Endothelial cell of umbilical vein (primary cell): ENCODE measurements around the gene KRTAP4-3. TPM values are rescaled to one million over a fixed set of nuclear protein-coding genes. Genes with fewer than 3 reads are reported as not detected.
"Not testable (repeated sequence)": the region's sequence is repeated elsewhere in the genome, so short reads cannot be mapped to it uniquely, and the experiment has no call there.

Source experiments
- BruUV-seq: library from RNA; stranded (reverse); fragments of 400-500 nt; replicated peaks from 2 replicates; lab custom pipeline; 2021; lab: Mats Ljungman, UMichigan
- CTCF ChIA-PET: fragments of 300-600, 350-600 bp; sonication (Branson Sonifier 250); formaldehyde crosslinking; loops from one replicate; lab custom pipeline; 2021; ENCODE audit warnings: antibody characterized with exemption, inconsistent platforms; lab: Charles Lee
- POLR2A ChIA-PET: fragments of 300-600, 350-600 bp; sonication (Branson Sonifier 250); formaldehyde crosslinking; loops from one replicate; lab custom pipeline; 2021; ENCODE audit warnings: antibody characterized with exemption, inconsistent platforms; lab: Charles Lee
- DNase-seq: peaks from one replicate; pipeline ENCODE4 v3.0.0-alpha.2; 2011; ENCODE audit warnings: low read depth, low spot score
- FAIRE-seq: peaks from 2 replicates; lab custom pipeline; 2011; peaks lifted over from hg19 to GRCh38; lab: Jason Lieb, UNC
- H2AFZ ChIP-seq: 2 replicates; pipeline ENCODE4 v1.6.0; 2012; ENCODE audit warnings: low read depth, low read length, control low read depth, inconsistent platforms
- H3K27ac ChIP-seq: 2 replicates; pipeline ENCODE4 v1.5.1; 2011; ENCODE audit warnings: low read depth, mild to moderate bottlenecking, control low read depth, low read length, moderate library complexity; ENCODE audit not compliant: insufficient read depth
- H3K27me3 ChIP-seq, 2 experiments: 2 replicates each; pipeline versions ENCODE4 v1.6.0 to v1.6.1; 2011; ENCODE audit warnings: low read length in 2 of 2, mixed read lengths in 1 of 2; ENCODE audit not compliant: control insufficient read depth in 2 of 2, insufficient read depth in 2 of 2
- H3K36me3 ChIP-seq, 2 experiments: 2 replicates in 1 of 2; 3 replicates in 1 of 2; pipeline ENCODE4 v1.5.1; 2011; ENCODE audit warnings: low read length in 2 of 2, mild to moderate bottlenecking in 1 of 2, moderate library complexity in 1 of 2; ENCODE audit not compliant: control insufficient read depth in 2 of 2, insufficient read depth in 2 of 2; ENCODE audit errors: extremely low read depth in 1 of 2
- H3K4me1 ChIP-seq: 3 replicates; pipeline ENCODE4 v1.5.1; 2011; ENCODE audit warnings: mild to moderate bottlenecking, low read length; ENCODE audit not compliant: control insufficient read depth, insufficient read depth; ENCODE audit errors: extremely low read depth
- H3K4me2 ChIP-seq: 2 replicates; pipeline ENCODE4 v1.6.1; 2011; ENCODE audit warnings: low read length, control low read depth, mixed read lengths; ENCODE audit not compliant: insufficient read depth
- H3K4me3 ChIP-seq, 3 experiments: fragments of 200-600 bp in 1 of 3; sonication (generic), shearing (Covaris generic) in 1 of 3; replicated peaks in 1 of 3; 2 replicates each; pipeline ENCODE4 v1.5.1; 2011 to 2016; ENCODE audit warnings: control low read depth in 3 of 3, low read length in 3 of 3, mild to moderate bottlenecking in 2 of 3, inconsistent platforms in 1 of 3, low read depth in 1 of 3, moderate library complexity in 1 of 3; ENCODE audit not compliant: insufficient read depth in 1 of 3
- H3K79me2 ChIP-seq: 2 replicates; pipeline ENCODE4 v1.6.0; 2012; ENCODE audit warnings: low read length, inconsistent platforms; ENCODE audit not compliant: control insufficient read depth, insufficient read depth
- H3K9ac ChIP-seq: replicated peaks from 2 replicates; pipeline ENCODE3; 2011; ENCODE audit warnings: low read length, control low read depth; ENCODE audit not compliant: insufficient read depth; ENCODE audit errors: extremely low read depth
- H3K9me1 ChIP-seq: replicated peaks from 3 replicates; pipeline ENCODE4 v1.6.0; 2011; ENCODE audit warnings: mild to moderate bottlenecking, low read length; ENCODE audit not compliant: control insufficient read depth, insufficient read depth; ENCODE audit errors: extremely low read depth
- H3K9me3 ChIP-seq: replicated peaks from 2 replicates; pipeline ENCODE4 v1.5.1; 2012; ENCODE audit warnings: low read length, inconsistent platforms; ENCODE audit not compliant: control insufficient read depth, insufficient read depth
- H4K20me1 ChIP-seq: replicated peaks from 2 replicates; pipeline ENCODE3; 2011; ENCODE audit warnings: mild to moderate bottlenecking, low read length; ENCODE audit not compliant: control insufficient read depth, insufficient read depth; ENCODE audit errors: extremely low read depth
- EZH2 ChIP-seq: IDR thresholded peaks from 2 replicates; pipeline ENCODE4 v1.6.1; 2012; ENCODE audit warnings: borderline replicate concordance, low read depth, mild to moderate bottlenecking, moderate library complexity, low read length, inconsistent platforms; ENCODE audit not compliant: severe bottlenecking
- FOS ChIP-seq: IDR thresholded peaks from 2 replicates; pipeline ENCODE4 v1.6.1; 2011; ENCODE audit warnings: mild to moderate bottlenecking, low read length, moderate library complexity, borderline replicate concordance; ENCODE audit not compliant: insufficient read depth
- GATA2 ChIP-seq: IDR thresholded peaks from 2 replicates; pipeline ENCODE4 v1.7.0; 2011; ENCODE audit warnings: low read depth, mild to moderate bottlenecking, moderate library complexity, mixed read lengths, low read length; ENCODE audit not compliant: insufficient read length, insufficient read depth
- JUN ChIP-seq: IDR thresholded peaks from 2 replicates; pipeline ENCODE4 v1.6.1; 2011; ENCODE audit warnings: borderline replicate concordance, low read depth; ENCODE audit not compliant: insufficient read length, insufficient read depth
- MYC ChIP-seq: IDR thresholded peaks from one replicate; pipeline ENCODE4 v1.6.1; 2011; ENCODE audit warnings: mild to moderate bottlenecking, low read depth, low read length
- POLR2A ChIP-seq: IDR thresholded peaks from 2 replicates; pipeline ENCODE4 v1.6.1; 2012; ENCODE audit warnings: low read depth, mild to moderate bottlenecking, control low read depth, low read length
- POLR2AphosphoS5 ChIP-seq: IDR thresholded peaks from 2 replicates; pipeline ENCODE4 v1.6.1; 2012; ENCODE audit warnings: low read depth, mild to moderate bottlenecking, control low read depth, low read length, moderate library complexity; ENCODE audit not compliant: insufficient read depth
- dilution Hi-C: fragments of 300-500 bp; cut with MboI; formaldehyde crosslinking; loops from one replicate; pipeline ENCODE4 v1.15.0; 2019; ENCODE audit warnings: low sequenced_read_pairs; ENCODE audit not compliant: extremely low pct_ligation_motif_present
- intact Hi-C: fragments of 100-400 bp; cut with micrococcal nuclease; formaldehyde crosslinking; loops from one replicate; pipeline ENCODE4 v1.10.0; 2022
- polyA plus RNA-seq, 4 experiments: library from polyadenylated mRNA; depleted of rRNA in 3 of 4; stranded (reverse) in 3 of 4; unstranded in 1 of 4; fragments of >200 nt; gene quantifications; 2 replicates each; pipeline versions ENCODE4 v1.2.1 to v1.2.3, GENCODE V29; 2011 to 2012; ENCODE audit warnings: missing spikeins in 1 of 4
- total RNA-seq: library from RNA; stranded (reverse); gene quantifications from 2 replicates; pipeline ENCODE4 v1.2.3, GENCODE V29; 2021
- TF ChIP-seq, protein P1 (sequence below): IDR thresholded peaks from 2 replicates; pipeline ENCODE4 v1.6.1; 2011; ENCODE audit not compliant: insufficient read depth, insufficient read length
- TF ChIP-seq, protein P2 (sequence below), 2 donors: IDR thresholded peaks; 1 replicate in 1 of 2; 2 replicates in 1 of 2; pipeline ENCODE4 v1.5.1; 2011; ENCODE audit warnings: low read length in 2 of 2, mild to moderate bottlenecking in 2 of 2, moderate library complexity in 2 of 2, control low read depth in 1 of 2, inconsistent platforms in 1 of 2, low read depth in 1 of 2; ENCODE audit not compliant: insufficient read depth in 1 of 2; ENCODE audit errors: extremely low read depth in 1 of 2

The KRTAP4-3 gene
- total and polyA plus RNA-seq, 2 donors (not counting 3 experiments of a cell fraction or from before 2014, with no cell fraction given): not detected

DNA sequence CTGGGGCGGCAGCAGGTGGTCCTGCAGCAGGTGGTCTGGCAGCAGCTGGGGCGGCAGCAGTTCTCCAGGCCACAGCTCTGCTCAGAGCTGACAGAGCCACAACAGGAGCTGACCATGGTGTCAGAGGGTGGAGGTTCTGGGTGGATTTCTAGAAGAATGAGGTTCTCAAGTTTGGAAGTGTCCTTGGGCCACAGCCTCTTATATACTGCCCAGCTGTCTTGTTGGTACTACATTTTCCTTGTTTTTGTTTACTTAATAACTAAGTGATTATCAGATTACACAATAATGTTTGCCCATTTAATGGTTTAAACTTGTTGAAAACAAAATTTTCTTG is 18.4 kb downstream of the KRTAP4-3 start, which contains the start of gene KRTAP4-5:
Gene KRTAP4-5 (minus strand): TSS at position 174 of the 334 bp plus-strand sequence. CDS start 58 bp downstream, at position 116.
- TF ChIP-seq POLR2AphosphoS5 (no peak), FOS (no peak), GATA2 (no peak), EZH2 (no peak), MYC (no peak), POLR2A (no peak), JUN (no peak)
- TF ChIP-seq, protein P1, sequence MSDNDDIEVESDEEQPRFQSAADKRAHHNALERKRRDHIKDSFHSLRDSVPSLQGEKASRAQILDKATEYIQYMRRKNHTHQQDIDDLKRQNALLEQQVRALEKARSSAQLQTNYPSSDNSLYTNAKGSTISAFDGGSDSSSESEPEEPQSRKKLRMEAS: no peak
- TF ChIP-seq, protein P2, sequence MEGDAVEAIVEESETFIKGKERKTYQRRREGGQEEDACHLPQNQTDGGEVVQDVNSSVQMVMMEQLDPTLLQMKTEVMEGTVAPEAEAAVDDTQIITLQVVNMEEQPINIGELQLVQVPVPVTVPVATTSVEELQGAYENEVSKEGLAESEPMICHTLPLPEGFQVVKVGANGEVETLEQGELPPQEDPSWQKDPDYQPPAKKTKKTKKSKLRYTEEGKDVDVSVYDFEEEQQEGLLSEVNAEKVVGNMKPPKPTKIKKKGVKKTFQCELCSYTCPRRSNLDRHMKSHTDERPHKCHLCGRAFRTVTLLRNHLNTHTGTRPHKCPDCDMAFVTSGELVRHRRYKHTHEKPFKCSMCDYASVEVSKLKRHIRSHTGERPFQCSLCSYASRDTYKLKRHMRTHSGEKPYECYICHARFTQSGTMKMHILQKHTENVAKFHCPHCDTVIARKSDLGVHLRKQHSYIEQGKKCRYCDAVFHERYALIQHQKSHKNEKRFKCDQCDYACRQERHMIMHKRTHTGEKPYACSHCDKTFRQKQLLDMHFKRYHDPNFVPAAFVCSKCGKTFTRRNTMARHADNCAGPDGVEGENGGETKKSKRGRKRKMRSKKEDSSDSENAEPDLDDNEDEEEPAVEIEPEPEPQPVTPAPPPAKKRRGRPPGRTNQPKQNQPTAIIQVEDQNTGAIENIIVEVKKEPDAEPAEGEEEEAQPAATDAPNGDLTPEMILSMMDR (IDR thresholded peaks at IDR 0.05; ENCODE audit: extremely low read depth in 1 of 2, insufficient read depth in 1 of 2, low read depth in 1 of 2, low read length in 2 of 2): no peak
- Histone ChIP-seq H3K4me1 (no peaks in the 10 kb centered on the region), H3K9me1 (no peaks in the 10 kb centered on the region), H3K9me3 (no peaks in the 10 kb centered on the region), H3K4me3 (no peak within 1 kb of the TSS), H3K4me2 (no peak within 1 kb of the TSS), H3K27ac (no peak within 1 kb of the TSS), H3K79me2 (no peaks in the 10 kb centered on the region), H3K27me3 (no peaks in the 10 kb centered on the region), H2AFZ (no peak within 1 kb of the TSS), H4K20me1 (no peaks in the 10 kb centered on the region), H3K36me3 (no peaks in the 10 kb centered on the region), H3K9ac (no peak within 1 kb of the TSS)
- intact Hi-C loops: no loop called here
- dilution Hi-C loops: no loop called here
- ChIA-PET POLR2A (no interaction called here), CTCF (no interaction called here)
- no peak for DNase-seq
- BruUV-seq: no TSS peak
- no peak for FAIRE-seq

DNA sequence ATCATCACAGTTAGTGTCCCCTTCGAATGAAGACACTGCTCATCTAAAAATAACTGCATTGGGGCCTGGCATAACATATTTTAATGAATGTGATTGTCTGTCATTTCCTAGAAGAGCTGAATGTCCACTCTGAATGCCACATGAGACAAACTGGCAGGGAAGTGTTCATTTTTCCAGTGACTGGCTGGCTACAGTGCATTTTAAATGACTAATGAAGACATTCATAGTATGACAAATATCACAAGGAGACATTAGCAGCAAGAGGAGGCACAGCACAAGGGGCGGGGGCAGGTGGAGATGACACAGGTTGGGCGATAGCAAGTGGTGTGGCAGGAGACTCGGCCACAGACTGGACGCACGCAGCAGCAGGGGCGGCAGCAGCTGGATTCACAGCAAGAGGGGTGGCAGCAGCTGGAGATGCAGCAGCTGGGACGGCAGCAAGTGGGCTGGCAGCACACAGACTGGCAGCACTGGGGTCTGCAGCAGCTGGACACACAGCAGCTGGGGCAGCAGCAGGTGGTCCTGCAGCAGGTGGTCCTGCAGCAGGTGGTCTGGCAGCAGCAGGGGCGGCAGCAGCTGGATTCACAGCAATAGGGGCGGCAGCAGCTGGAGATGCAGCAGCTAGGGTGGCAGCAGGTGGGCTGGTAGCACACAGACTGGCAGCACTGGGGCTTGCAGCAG is 18.9 kb downstream of the KRTAP4-3 start:
- DNase-seq, H3K9me1 ChIP-seq, H3K9ac ChIP-seq, H3K4me1 ChIP-seq, POLR2A ChIA-PET, CTCF ChIA-PET, H3K4me3 ChIP-seq, BruUV-seq, H4K20me1 ChIP-seq, intact Hi-C loops, H3K36me3 ChIP-seq, H2AFZ ChIP-seq, H3K4me2 ChIP-seq, H3K27ac ChIP-seq, H3K27me3 ChIP-seq, H3K79me2 ChIP-seq, H3K9me3 ChIP-seq, FAIRE-seq, dilution Hi-C loops: not testable (repeated sequence)
